ENCODE results near the gene RAB5B.

Gene RAB5B

DNA sequence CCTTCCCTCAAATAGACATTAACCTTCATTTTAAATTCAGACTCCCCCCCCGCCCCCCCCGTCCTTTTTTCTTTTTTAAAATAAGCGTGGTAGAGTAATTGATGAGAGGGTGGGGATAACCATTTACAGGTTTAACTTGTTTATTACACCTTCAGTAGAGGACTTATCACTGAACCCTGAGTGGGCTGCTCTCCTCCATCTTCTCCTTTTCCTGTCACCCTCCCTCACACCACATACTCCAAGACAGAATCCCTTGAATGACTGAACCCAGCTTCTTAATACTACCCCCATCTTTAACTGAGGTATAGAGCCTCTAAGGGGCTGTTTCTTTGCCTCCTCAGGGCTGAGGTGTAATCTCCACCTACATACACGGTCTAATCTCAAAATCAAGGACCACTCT lies 43.3 kb downstream of the RAB5B start:
- no peak for DNase-seq (ENCODE audit: low read depth)
- no peak overlapping the region for H3K4me3 ChIP-seq (ENCODE audit: low read length)
- TF ChIP-seq, protein P1, sequence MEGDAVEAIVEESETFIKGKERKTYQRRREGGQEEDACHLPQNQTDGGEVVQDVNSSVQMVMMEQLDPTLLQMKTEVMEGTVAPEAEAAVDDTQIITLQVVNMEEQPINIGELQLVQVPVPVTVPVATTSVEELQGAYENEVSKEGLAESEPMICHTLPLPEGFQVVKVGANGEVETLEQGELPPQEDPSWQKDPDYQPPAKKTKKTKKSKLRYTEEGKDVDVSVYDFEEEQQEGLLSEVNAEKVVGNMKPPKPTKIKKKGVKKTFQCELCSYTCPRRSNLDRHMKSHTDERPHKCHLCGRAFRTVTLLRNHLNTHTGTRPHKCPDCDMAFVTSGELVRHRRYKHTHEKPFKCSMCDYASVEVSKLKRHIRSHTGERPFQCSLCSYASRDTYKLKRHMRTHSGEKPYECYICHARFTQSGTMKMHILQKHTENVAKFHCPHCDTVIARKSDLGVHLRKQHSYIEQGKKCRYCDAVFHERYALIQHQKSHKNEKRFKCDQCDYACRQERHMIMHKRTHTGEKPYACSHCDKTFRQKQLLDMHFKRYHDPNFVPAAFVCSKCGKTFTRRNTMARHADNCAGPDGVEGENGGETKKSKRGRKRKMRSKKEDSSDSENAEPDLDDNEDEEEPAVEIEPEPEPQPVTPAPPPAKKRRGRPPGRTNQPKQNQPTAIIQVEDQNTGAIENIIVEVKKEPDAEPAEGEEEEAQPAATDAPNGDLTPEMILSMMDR (conservative IDR thresholded peaks at IDR 0.05; ENCODE audit: low read depth, low read length), result no peak

DNA sequence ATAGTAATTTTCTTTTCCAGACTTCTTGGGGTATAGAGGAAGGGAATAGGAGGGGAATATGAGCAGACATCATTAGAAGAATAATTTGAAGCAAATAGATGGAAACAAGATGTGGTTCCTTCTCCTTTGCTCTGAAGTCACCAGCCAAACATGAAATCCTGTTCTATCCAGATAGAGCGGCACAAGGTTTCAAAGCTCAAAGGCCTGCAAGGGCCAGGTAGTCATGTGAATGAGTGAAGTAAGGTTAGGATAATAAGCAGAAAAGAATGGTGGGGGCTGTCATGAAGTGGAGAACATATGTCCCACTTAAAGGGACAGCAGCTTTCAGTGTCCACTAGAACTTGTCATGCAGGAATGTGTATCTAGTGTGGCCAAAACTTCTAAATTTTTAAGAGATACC lies 44.5 kb downstream of the RAB5B start:
- TF ChIP-seq, protein P1 (conservative IDR thresholded peaks at IDR 0.05; ENCODE audit: low read depth, low read length), result no peak
- no peak overlapping the region for H3K4me3 ChIP-seq (ENCODE audit: low read length)

DNA sequence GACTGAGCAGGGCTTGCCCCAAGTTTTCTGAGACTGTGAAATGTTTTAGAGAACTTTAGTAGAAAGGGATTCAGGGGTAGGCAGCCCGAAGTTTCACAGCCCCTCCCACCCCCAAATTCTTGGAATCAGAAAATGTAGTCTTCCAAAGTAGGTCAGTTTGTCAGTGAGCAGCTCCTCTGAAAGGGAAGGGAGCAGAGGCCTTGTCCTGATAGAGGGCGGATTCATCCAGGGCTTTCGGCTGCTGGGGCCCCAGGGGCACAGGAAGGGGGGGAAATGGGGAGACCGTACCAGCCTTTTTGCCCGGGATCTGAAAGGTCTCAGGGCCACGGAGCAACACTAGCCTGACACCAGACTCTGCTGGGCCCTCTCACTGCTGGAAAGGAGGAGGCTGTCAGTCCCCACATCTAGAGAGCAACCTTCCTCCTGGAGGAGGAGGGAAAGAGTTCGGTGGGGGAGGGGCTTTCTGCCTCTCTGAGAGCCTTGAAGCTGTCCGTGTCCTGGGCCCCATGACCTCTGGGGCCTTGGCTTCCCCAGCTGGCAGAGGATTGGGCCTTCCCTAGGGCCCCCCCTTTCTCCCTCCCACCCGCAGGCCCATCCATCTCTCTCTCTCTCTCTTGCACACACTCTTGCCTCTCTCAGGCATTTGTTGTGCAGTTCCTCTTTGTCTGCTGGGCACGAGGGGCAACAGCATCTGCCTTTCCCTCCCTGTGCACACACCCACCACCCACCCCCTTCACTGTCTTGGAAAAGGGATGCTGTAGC lies 46.7 kb downstream of the RAB5B start, which contains the start of gene IKZF4:
TSS of gene IKZF4 (plus strand) at position 621 of the 762 bp plus-strand sequence. CDS start 451 bp downstream, outside the sequence.
- no peak for DNase-seq (ENCODE audit: low read depth)
- TF ChIP-seq, protein P1 (conservative IDR thresholded peaks at IDR 0.05; ENCODE audit: low read depth, low read length), result no peak
- H3K4me3 ChIP-seq (ENCODE audit: low read length), result peak within 1 kb of the TSS; percentile 42

More for the DNA sequence above, 44.5 kb downstream of the RAB5B start:
- no peak for DNase-seq (ENCODE audit: low read depth)

DNA sequence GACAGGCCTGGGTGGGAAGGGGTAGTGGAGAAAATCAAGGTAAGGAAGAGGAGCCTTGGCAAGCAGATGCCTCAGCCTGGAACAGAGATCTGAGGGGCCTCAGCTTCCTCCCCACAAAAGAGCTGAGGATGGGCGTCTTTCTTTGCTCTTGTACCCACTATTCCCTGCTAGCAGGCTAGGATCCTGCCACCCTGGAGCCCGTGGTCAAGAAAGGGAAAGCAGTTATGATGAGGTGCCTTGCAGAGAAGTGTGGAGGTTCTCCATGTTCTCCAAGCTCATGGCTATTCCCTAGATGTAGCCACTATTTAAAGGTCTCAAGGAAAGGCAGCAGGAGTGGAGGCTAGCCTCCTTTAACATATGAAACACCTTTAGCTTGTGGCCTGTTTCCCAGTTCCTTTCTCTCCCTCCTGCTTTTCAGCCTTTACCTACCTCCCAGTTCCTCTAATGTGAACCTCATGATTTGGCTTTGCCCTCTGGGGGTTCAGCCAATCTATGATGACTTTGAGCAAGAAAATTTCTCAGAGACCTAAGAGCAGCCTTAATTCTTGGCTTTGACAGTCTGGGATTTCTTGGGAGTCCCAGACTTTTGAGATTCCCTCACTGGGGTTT lies 48.1 kb downstream of the RAB5B start:
- peak overlapping the region; percentile 42 for H3K4me3 ChIP-seq (ENCODE audit: low read length)
- DNase-seq (ENCODE audit: low read depth), result no peak
- TF ChIP-seq, protein P1 (conservative IDR thresholded peaks at IDR 0.05; ENCODE audit: low read depth, low read length), result peak; percentile 24

DNA sequence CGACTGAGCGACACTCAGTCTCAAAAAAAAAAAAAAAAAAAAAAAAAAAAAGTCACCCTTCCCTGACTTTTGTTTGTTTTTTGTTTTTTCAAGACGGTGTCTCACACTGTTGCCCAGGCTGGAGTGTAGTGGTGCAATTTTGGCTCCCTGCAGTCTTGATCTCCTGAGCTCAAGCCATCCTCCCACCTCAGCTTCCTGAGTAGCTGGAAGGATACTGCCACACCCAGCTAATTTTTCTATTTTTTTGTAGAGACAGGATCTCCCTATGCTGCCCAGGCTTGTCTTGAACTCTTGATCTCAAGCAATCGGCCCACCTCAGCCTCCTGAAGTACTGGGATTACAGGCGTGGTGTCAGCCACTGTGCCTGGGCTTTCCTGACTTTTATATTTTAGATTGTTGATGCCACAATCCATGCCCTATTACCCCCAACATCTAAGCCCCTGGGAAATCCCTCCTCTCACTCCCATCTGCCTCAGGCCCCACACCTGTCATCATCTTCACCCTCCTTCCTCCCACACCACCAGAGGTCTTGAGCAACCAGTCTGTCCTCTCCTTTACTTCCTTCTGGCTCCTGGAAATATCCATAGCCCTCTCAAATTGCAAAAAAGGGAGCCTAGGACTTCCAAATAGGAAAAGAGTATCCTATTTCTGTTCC lies 54.8 kb downstream of the RAB5B start:
- no peak overlapping the region for H3K4me3 ChIP-seq (ENCODE audit: low read length)
- TF ChIP-seq, protein P1 (conservative IDR thresholded peaks at IDR 0.05; ENCODE audit: low read depth, low read length), result no peak
- DNase-seq (ENCODE audit: low read depth), result no peak

DNA sequence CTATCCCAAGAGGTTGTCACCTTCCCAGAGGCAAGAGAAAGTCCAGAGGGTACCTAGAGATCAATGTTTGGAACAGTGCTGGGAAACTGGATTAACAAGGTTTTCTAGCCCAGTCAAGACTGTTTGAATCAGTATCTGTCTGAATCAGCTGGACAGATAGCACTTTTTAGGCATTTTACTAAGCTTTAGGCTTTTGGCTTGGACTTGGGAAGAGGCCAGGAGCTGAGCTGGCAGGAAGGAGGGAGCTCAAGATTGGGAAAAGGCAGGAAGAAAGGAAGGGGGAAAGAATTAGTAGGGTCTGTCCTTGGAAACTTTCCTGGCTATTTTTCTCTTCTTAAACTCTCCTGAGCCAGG lies 55.3 kb downstream of the RAB5B start:
- no peak for DNase-seq (ENCODE audit: low read depth)
- TF ChIP-seq, protein P1 (conservative IDR thresholded peaks at IDR 0.05; ENCODE audit: low read depth, low read length), result no peak
- no peak overlapping the region for H3K4me3 ChIP-seq (ENCODE audit: low read length)
